NCI-H82 treated with DMSO at 0.1 percent for 48 hours (cell line): ENCODE results near the gene SEC14L1.
"Not testable (repeated sequence)": the region's sequence is repeated elsewhere in the genome, so short reads cannot be mapped to it uniquely, and the experiment has no call there.

ENCODE experiments used
- DNase-seq: peaks from one replicate; lab custom pipeline; 2025; ENCODE audit not compliant: unreplicated experiment; lab: John Stamatoyannopoulos, UW

SEC14L1 gene

DNA sequence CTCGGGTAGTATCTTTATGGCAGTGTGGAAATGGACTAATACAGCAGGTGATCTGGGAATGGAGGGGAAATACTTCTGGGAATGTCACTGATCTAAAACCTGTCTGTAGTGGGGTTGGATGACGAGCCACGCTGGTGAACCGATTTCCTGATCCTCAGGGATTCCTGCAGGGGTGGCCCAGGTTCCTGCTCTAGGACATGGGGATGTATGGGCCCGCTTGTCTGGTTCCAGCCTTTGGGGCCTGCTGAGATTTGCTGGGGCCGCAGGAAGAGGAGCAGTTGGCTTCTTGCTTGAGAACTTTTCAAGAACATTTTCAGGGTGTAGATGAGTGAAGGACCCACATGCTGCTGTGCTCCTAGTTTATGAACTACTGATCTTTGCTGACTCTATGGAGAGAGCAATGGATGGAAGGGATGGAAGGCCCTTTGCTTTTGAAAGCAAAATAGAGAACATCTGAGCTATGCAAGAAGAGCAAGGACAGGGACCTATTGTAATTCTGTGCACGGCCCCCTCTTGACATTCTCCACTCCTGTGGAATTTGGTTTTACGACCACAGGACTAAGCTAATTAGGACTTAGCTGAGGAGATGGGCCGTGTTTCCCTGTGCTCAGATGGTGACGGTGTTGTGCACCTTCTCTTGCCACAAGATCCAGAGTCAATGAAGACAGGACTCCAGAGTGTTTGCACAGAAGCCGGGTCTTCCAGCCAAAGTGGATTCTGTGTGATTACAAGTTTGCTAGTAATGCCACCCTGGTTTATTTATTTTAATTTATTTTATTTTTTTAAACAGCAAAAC is 90.5 kb downstream of the SEC14L1 start:
- peak; percentile 14 for DNase-seq

- no peak for DNase-seq
These were observed 92.4 kb downstream of the SEC14L1 start for GRCh38 chr17:77233127-77233526.

GRCh38 chr17:77233635-77234334 is 93.0 kb downstream of the SEC14L1 start:
- DNase-seq, result no peak

GRCh38 chr17:77234695-77235094 is 93.9 kb downstream of the SEC14L1 start:
- no peak for DNase-seq

GRCh38 chr17:77235370-77235941 is 94.7 kb downstream of the SEC14L1 start:
- no peak for DNase-seq

DNA sequence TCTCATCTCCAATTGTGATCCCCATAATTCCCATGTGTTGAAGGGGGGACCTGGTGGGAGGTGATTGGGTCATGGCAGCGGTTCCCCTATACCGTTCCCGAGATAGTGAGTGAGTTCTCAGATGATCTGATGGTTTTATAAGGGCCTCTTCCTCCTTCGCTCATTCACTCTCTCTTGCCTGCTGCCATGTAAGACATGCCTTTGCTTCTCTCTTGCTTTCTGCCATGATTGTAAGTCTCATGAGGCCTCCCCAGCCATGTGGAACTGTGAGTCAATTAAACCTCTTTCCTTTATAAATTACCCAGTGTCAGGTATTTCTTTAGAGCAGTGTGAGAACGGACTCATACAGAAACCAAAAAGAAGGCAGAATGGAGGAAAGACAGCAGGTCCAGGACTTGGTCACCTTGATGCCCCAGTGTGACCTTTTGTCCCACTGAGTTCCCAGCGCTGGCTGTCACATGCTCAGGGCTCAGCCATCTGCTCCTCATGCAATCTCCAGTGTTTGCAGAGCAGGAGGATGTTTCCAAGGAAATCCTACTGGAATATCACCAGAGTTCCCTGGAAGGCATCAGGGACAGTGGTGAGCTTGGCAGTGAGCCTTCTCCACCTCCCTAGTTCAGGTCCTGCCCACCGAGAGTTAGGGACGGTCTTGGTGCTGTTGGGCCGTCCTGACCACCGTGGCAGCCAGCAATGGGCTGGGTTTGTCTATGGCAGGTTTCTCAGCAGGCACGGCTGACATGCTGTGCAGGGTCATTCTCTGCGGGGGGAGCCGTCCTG is 96.7 kb downstream of the SEC14L1 start:
- DNase-seq, result no peak

GRCh38 chr17:77240976-77241375 is 100.2 kb downstream of the SEC14L1 start:
- no peak for DNase-seq

GRCh38 chr17:77242118-77242851 is 101.5 kb downstream of the SEC14L1 start:
- DNase-seq, result no peak

GRCh38 chr17:77245162-77245926 is 104.6 kb downstream of the SEC14L1 start:
- no peak for DNase-seq

- no peak for DNase-seq
These were observed 105.6 kb downstream of the SEC14L1 start for GRCh38 chr17:77246110-77247047.

- DNase-seq, result peak; percentile 52
These were observed 106.3 kb downstream of the SEC14L1 start for GRCh38 chr17:77247048-77247541.

GRCh38 chr17:77247609-77248008 is 106.8 kb downstream of the SEC14L1 start:
- no peak for DNase-seq

GRCh38 chr17:77248216-77249114 is 107.7 kb downstream of the SEC14L1 start:
- DNase-seq, result no peak

GRCh38 chr17:77251622-77252183 is 110.9 kb downstream of the SEC14L1 start:
- no peak for DNase-seq

GRCh38 chr17:77252306-77252705 is 111.5 kb downstream of the SEC14L1 start:
- DNase-seq, result not testable (repeated sequence)

DNA sequence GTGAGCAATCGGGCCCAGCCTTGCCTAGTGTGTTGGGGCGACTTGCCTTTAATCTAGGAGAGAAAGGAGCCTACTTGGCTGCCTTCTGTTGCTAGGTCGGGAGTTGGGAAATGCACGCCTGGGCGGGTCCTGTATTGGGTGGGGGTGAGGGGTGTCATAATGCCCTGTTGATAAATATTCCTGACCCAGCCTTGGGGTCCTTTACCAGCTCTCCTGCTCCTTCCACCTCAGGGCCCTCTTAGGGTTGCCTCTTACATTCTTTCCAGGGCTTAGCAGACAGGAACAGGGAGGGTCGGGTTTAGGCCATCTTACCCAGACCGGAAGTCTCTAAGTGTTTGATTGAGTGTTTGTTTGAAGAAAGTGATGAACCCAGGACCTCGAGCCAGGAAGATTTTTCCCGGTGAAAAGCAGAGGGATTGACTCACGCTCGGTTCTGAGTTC is 112.9 kb downstream of the SEC14L1 start:
- DNase-seq, result no peak
